HFF-Myc (cell line): ENCODE measurements around the gene AKAP5.

Experiments
- DNase-seq: peaks from one replicate; pipeline ENCODE4 v3.0.0-alpha.2; 2011; ENCODE audit warnings: low read depth; ENCODE audit errors: extremely low read depth
- H3K4me3 ChIP-seq: replicated peaks from 2 replicates; pipeline ENCODE4 v1.5.1; 2011; ENCODE audit warnings: low read depth, mild to moderate bottlenecking, control low read depth, low read length
- CTCF ChIP-seq: IDR thresholded peaks from 2 replicates; pipeline ENCODE4 v1.5.1; 2012; ENCODE audit warnings: mild to moderate bottlenecking, low read depth, low read length, control low read depth; ENCODE audit errors: missing control alignments

Gene AKAP5

GRCh38 chr14:64467101-64467500 lies 1.8 kb downstream of the AKAP5 start:
- DNase-seq, result no peak
- TF ChIP-seq CTCF, result no peak
- no peak overlapping the region for H3K4me3 ChIP-seq

GRCh38 chr14:64467566-64467965 lies 2.3 kb downstream of the AKAP5 start:
- no peak for DNase-seq
- no peak for TF ChIP-seq CTCF
- no peak overlapping the region for H3K4me3 ChIP-seq

- no peak for DNase-seq
- H3K4me3 ChIP-seq, result no peak overlapping the region
- TF ChIP-seq CTCF, result no peak
Measured at GRCh38 chr14:64468451-64468850, 3.2 kb downstream of the AKAP5 start.

GRCh38 chr14:64474041-64474440 lies 8.7 kb downstream of the AKAP5 start:
- no peak overlapping the region for H3K4me3 ChIP-seq
- TF ChIP-seq CTCF, result no peak
- no peak for DNase-seq

GRCh38 chr14:64474698-64475097 lies 9.4 kb downstream of the AKAP5 start:
- no peak for DNase-seq
- H3K4me3 ChIP-seq, result no peak overlapping the region
- TF ChIP-seq CTCF, result no peak

GRCh38 chr14:64475585-64476273 lies 10.4 kb downstream of the AKAP5 start:
- no peak overlapping the region for H3K4me3 ChIP-seq
- TF ChIP-seq CTCF, result no peak
- no peak for DNase-seq

- no peak overlapping the region for H3K4me3 ChIP-seq
- no peak for DNase-seq
- no peak for TF ChIP-seq CTCF
Measured at GRCh38 chr14:64476438-64476837, 11.1 kb downstream of the AKAP5 start.
